Ascending aorta (tissue), 2 donors: ENCODE data around the gene CSF1R. TPM values are rescaled to one million over a fixed set of nuclear protein-coding genes. Genes with fewer than 3 reads are reported as not detected.
A peak's percentile ranks its signal among the peaks of the same experiment; 100 is the strongest.

Source experiments
- DNase-seq, 2 donors: peaks; one replicate each; pipeline ENCODE4 v3.0.0-alpha.2; 2019; ENCODE audit warnings: low spot score in 2 of 2
- H3K27ac ChIP-seq, 2 donors: fragments of 200-600 bp; sonication (generic); one replicate each; pipeline ENCODE4 v1.5.1; 2016 to 2017; ENCODE audit warnings: mild to moderate bottlenecking in 1 of 2
- H3K27me3 ChIP-seq: fragments of 200-600 bp; sonication (generic); one replicate; pipeline ENCODE4 v1.5.1; 2017
- H3K36me3 ChIP-seq, 2 donors: fragments of 200-600 bp; sonication (generic); one replicate each; pipeline ENCODE4 v1.5.1; 2016
- H3K4me1 ChIP-seq, 2 donors: fragments of 200-600 bp; sonication (generic); one replicate each; pipeline ENCODE4 v1.5.1; 2016 to 2017; ENCODE audit warnings: mild to moderate bottlenecking in 1 of 2
- H3K4me3 ChIP-seq, 2 donors: fragments of 200-600 bp; sonication (generic); one replicate each; pipeline ENCODE4 v1.5.1; 2016 to 2017; ENCODE audit warnings: mild to moderate bottlenecking in 1 of 2
- H3K9me3 ChIP-seq, 2 donors: fragments of 200-600 bp; sonication (generic); one replicate each; pipeline ENCODE4 v1.5.1; 2016
- CTCF ChIP-seq, 3 experiments: fragments of 200-600 bp in 2 of 3; fragments of 450-650 bp in 1 of 3; sonication (generic) in 2 of 3; IDR thresholded peaks; one replicate each; pipeline ENCODE4 v1.5.1; 2016 to 2019; ENCODE audit warnings: antibody characterized with exemption in 3 of 3, mild to moderate bottlenecking in 1 of 3, moderate library complexity in 1 of 3
- intact Hi-C: fragments of 100-400 bp; cut with DNase I; formaldehyde crosslinking; loops from one replicate; pipeline ENCODE4 v1.15.1; 2023
- total RNA-seq: library from RNA; depleted of rRNA; stranded (reverse); fragments of >200 nt; gene quantifications from one replicate; pipeline ENCODE4 v1.1.0, GENCODE V29; 2016

Gene CSF1R
- total RNA-seq, 1 donor from 2014 or later, result 70.9 TPM

- Histone ChIP-seq H3K4me3 (no peak overlapping the region), H3K9me3 (no peaks in the 10 kb centered on the region), H3K27ac (no peak overlapping the region), H3K27me3 (no peaks in the 10 kb centered on the region), H3K36me3 (peaks cover 17 to 20% of the 10 kb centered on the region in 2 donors), H3K4me1 (no peaks in the 10 kb centered on the region)
- no peak for TF ChIP-seq CTCF (IDR thresholded peaks at IDR 0.05)
- intact Hi-C loops, result no loop called here
- DNase-seq, result no peak
Observed at GRCh38 chr5:150058480-150059126, 27.8 kb downstream of the CSF1R start.

- no peak for DNase-seq
- intact Hi-C loops, result no loop called here
- no peaks in the 10 kb centered on the region for H3K9me3 ChIP-seq
- peaks cover 23 to 26% of the 10 kb centered on the region in 2 donors for H3K36me3 ChIP-seq
- H3K4me3 ChIP-seq, result no peak overlapping the region
- TF ChIP-seq CTCF (IDR thresholded peaks at IDR 0.05), result no peak
- peak overlapping the region in 1 of 2 donors; percentile 15 for H3K27ac ChIP-seq
- H3K4me1 ChIP-seq, result no peaks in the 10 kb centered on the region
- H3K27me3 ChIP-seq, result no peaks in the 10 kb centered on the region
Observed at GRCh38 chr5:150057996-150058395, 28.4 kb downstream of the CSF1R start.

GRCh38 chr5:150057511-150057910 is 28.8 kb downstream of the CSF1R start:
- no peaks in the 10 kb centered on the region for H3K4me1 ChIP-seq
- intact Hi-C loops, result no loop called here
- no peak overlapping the region for H3K4me3 ChIP-seq
- no peaks in the 10 kb centered on the region for H3K27me3 ChIP-seq
- no peak for DNase-seq
- peaks cover 28 to 31% of the 10 kb centered on the region in 2 donors for H3K36me3 ChIP-seq
- TF ChIP-seq CTCF (IDR thresholded peaks at IDR 0.05), result no peak
- H3K27ac ChIP-seq, result no peak overlapping the region
- H3K9me3 ChIP-seq, result no peaks in the 10 kb centered on the region

GRCh38 chr5:150057052-150057451 is 29.3 kb downstream of the CSF1R start:
- intact Hi-C loops, result no loop called here
- TF ChIP-seq CTCF (IDR thresholded peaks at IDR 0.05), result no peak
- Histone ChIP-seq H3K4me3 (no peak overlapping the region), H3K27me3 (no peaks in the 10 kb centered on the region), H3K36me3 (peaks cover 32 to 35% of the 10 kb centered on the region in 2 donors), H3K9me3 (no peaks in the 10 kb centered on the region), H3K27ac (no peak overlapping the region), H3K4me1 (no peaks in the 10 kb centered on the region)
- no peak for DNase-seq

- Histone ChIP-seq H3K4me1 (no peaks in the 10 kb centered on the region), H3K27ac (no peak overlapping the region), H3K36me3 (peaks cover 42 to 43% of the 10 kb centered on the region in 2 donors), H3K4me3 (no peak overlapping the region), H3K27me3 (no peaks in the 10 kb centered on the region), H3K9me3 (no peaks in the 10 kb centered on the region)
- no peak for TF ChIP-seq CTCF (IDR thresholded peaks at IDR 0.05)
- intact Hi-C loops, result no loop called here
- no peak for DNase-seq
Observed at GRCh38 chr5:150056075-150056443, 30.3 kb downstream of the CSF1R start.
